ENCODE results near the gene NUDT16L1.

GRCh38 chr16:4696172-4696904 lies 3.0 kb downstream of the NUDT16L1 start:
- TF ChIP-seq POLR2A (IDR thresholded peaks at IDR 0.05) = peak in 1 of 2 donors; percentile 34
- TF ChIP-seq CTCF (IDR thresholded peaks at IDR 0.05) = no peak

Measured in adrenal gland (tissue), 5 donors.